Measurements from ENCODE around the gene KRTAP5-4.

KRTAP5-4 gene

GRCh38 chr11:1628506-1629325 lies 6.8 kb upstream of the KRTAP5-4 start:
- no peak overlapping the region for H2BK120ac ChIP-seq (ENCODE audit: low read depth, low read length)
- H3K14ac ChIP-seq (ENCODE audit: low read length in 2 of 2), result no peak overlapping the region
- no peak overlapping the region for H2AK5ac ChIP-seq (ENCODE audit: low read length, severe bottlenecking)
- peak overlapping the region in 1 of 2 experiments; percentile 41 for H3K23ac ChIP-seq (ENCODE audit: low read length in 2 of 2)
- WGBS, result 38% methylated on average over 35 of the region's 35 CpGs
- no peak overlapping the region for H3K27ac ChIP-seq (ENCODE audit: low read length, poor library complexity, severe bottlenecking)
- H3K18ac ChIP-seq (ENCODE audit: low read depth in 1 of 2, low read length in 2 of 2), result no peak overlapping the region
- no peaks in the 10 kb centered on the region for H3K36me3 ChIP-seq (ENCODE audit: control insufficient read depth in 1 of 2, insufficient read depth in 2 of 2, low read depth in 1 of 2, low read length in 2 of 2)
- peaks cover 4% of the 10 kb centered on the region for H3K9me3 ChIP-seq (ENCODE audit: control insufficient read depth, low read length)
- no peaks in the 10 kb centered on the region for H3K4me1 ChIP-seq (ENCODE audit: control insufficient read depth, insufficient read depth, low read depth, low read length)
- no peak overlapping the region for H4K91ac ChIP-seq (ENCODE audit: low read length)
- DNase-seq, result peak; percentile 30
- H3K79me1 ChIP-seq (replicated peaks; ENCODE audit: low read length, poor library complexity, severe bottlenecking), result no peaks in the 10 kb centered on the region
- H3K9ac ChIP-seq (ENCODE audit: low read length), result no peak overlapping the region
- H3K4me2 ChIP-seq (ENCODE audit: low read length, poor library complexity, severe bottlenecking), result no peak overlapping the region
- H3K4ac ChIP-seq (ENCODE audit: low read depth in 1 of 2, low read length in 2 of 2), result no peak overlapping the region
- no peak overlapping the region for H2AFZ ChIP-seq (ENCODE audit: low read depth, low read length)
- no peak overlapping the region for H3K4me3 ChIP-seq (ENCODE audit: insufficient read depth in 1 of 2, low read depth in 1 of 2, low read length in 2 of 2)
- H2BK5ac ChIP-seq (ENCODE audit: low read depth, low read length, poor library complexity, severe bottlenecking), result no peak overlapping the region
- H3K27me3 ChIP-seq (ENCODE audit: control insufficient read depth in 1 of 2, insufficient read depth in 1 of 2, low read length in 2 of 2), result peaks cover 72 to 86% of the 10 kb centered on the region in 2 experiments
- H4K8ac ChIP-seq (ENCODE audit: low read length), result no peak overlapping the region
- no peak overlapping the region for H2BK15ac ChIP-seq (ENCODE audit: low read depth, poor library complexity, severe bottlenecking)
- no peak overlapping the region for H2BK12ac ChIP-seq (ENCODE audit: low read length in 2 of 2)

DNA sequence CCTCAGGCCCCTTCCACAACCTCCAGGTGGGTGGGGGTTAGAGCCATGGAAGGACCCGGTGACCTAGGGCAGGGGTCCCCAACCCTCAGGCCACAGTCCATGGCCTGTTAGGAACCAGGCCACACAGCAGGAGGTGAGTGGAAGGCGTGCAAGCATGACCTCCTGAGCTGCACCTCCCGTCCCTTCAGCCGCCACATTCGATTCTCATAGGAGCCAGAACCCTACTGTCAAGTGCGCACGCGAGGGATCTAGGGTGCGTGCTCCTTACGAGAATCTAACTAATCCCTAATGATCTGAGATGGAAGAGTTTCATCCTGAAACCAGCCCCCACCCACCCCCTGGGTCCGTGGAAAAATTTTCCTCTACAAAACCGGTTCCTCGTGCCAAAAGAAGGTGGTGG lies 3.6 kb upstream of the KRTAP5-4 start:
- H3K23ac ChIP-seq (ENCODE audit: low read length in 2 of 2), result no peak overlapping the region
- WGBS, result 94% methylated on average over 13 of the region's 13 CpGs
- H3K9ac ChIP-seq (ENCODE audit: low read length), result no peak overlapping the region
- peaks cover 4% of the 10 kb centered on the region for H3K9me3 ChIP-seq (ENCODE audit: control insufficient read depth, low read length)
- H2BK120ac ChIP-seq (ENCODE audit: low read depth, low read length), result no peak overlapping the region
- no peaks in the 10 kb centered on the region for H3K4me1 ChIP-seq (ENCODE audit: control insufficient read depth, insufficient read depth, low read depth, low read length)
- no peak overlapping the region for H2BK12ac ChIP-seq (ENCODE audit: low read length in 2 of 2)
- no peak overlapping the region for H2BK15ac ChIP-seq (ENCODE audit: low read depth, poor library complexity, severe bottlenecking)
- H2AFZ ChIP-seq (ENCODE audit: low read depth, low read length), result no peak overlapping the region
- no peaks in the 10 kb centered on the region for H3K36me3 ChIP-seq (ENCODE audit: control insufficient read depth in 1 of 2, insufficient read depth in 2 of 2, low read depth in 1 of 2, low read length in 2 of 2)
- no peak overlapping the region for H3K4me3 ChIP-seq (ENCODE audit: insufficient read depth in 1 of 2, low read depth in 1 of 2, low read length in 2 of 2)
- H4K8ac ChIP-seq (ENCODE audit: low read length), result no peak overlapping the region
- no peak overlapping the region for H3K14ac ChIP-seq (ENCODE audit: low read length in 2 of 2)
- no peak overlapping the region for H4K91ac ChIP-seq (ENCODE audit: low read length)
- no peak overlapping the region for H3K4ac ChIP-seq (ENCODE audit: low read depth in 1 of 2, low read length in 2 of 2)
- no peak overlapping the region for H3K4me2 ChIP-seq (ENCODE audit: low read length, poor library complexity, severe bottlenecking)
- no peaks in the 10 kb centered on the region for H3K79me1 ChIP-seq (replicated peaks; ENCODE audit: low read length, poor library complexity, severe bottlenecking)
- no peak for DNase-seq
- no peak overlapping the region for H3K18ac ChIP-seq (ENCODE audit: low read depth in 1 of 2, low read length in 2 of 2)
- peaks cover 59 to 70% of the 10 kb centered on the region in 2 experiments for H3K27me3 ChIP-seq (ENCODE audit: control insufficient read depth in 1 of 2, insufficient read depth in 1 of 2, low read length in 2 of 2)
- H3K27ac ChIP-seq (ENCODE audit: low read length, poor library complexity, severe bottlenecking), result no peak overlapping the region
- H2AK5ac ChIP-seq (ENCODE audit: low read length, severe bottlenecking), result no peak overlapping the region
- H2BK5ac ChIP-seq (ENCODE audit: low read depth, low read length, poor library complexity, severe bottlenecking), result no peak overlapping the region

DNA sequence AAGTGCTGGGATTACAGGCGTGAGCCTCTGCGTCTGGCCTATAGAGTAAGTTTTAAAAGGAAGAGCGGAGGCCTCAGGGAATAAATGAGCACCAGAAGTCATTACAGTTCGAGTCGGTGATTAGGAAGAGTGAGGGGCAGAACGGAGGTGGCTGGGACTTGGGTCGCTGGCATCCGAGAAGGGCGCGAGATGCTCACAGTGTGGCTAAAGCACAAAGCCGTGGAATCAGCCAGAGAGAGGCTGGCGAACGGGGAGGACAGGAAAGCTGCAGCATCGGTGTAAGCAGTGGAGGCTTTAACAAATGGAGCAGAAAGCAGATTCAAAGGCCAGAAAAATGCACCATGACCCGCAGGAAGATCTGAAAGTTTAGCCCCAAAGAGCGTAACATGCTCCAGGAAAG lies 2.7 kb upstream of the KRTAP5-4 start:
- no peak overlapping the region for H3K4me3 ChIP-seq (ENCODE audit: insufficient read depth in 1 of 2, low read depth in 1 of 2, low read length in 2 of 2)
- no peak overlapping the region for H2AK5ac ChIP-seq (ENCODE audit: low read length, severe bottlenecking)
- no peak overlapping the region for H2BK5ac ChIP-seq (ENCODE audit: low read depth, low read length, poor library complexity, severe bottlenecking)
- no peaks in the 10 kb centered on the region for H3K79me1 ChIP-seq (replicated peaks; ENCODE audit: low read length, poor library complexity, severe bottlenecking)
- H3K4ac ChIP-seq (ENCODE audit: low read depth in 1 of 2, low read length in 2 of 2), result no peak overlapping the region
- no peak overlapping the region for H2BK15ac ChIP-seq (ENCODE audit: low read depth, poor library complexity, severe bottlenecking)
- no peaks in the 10 kb centered on the region for H3K36me3 ChIP-seq (ENCODE audit: control insufficient read depth in 1 of 2, insufficient read depth in 2 of 2, low read depth in 1 of 2, low read length in 2 of 2)
- H2AFZ ChIP-seq (ENCODE audit: low read depth, low read length), result no peak overlapping the region
- no peak overlapping the region for H3K4me2 ChIP-seq (ENCODE audit: low read length, poor library complexity, severe bottlenecking)
- H3K27me3 ChIP-seq (ENCODE audit: control insufficient read depth in 1 of 2, insufficient read depth in 1 of 2, low read length in 2 of 2), result peaks cover 55 to 67% of the 10 kb centered on the region in 2 experiments
- no peaks in the 10 kb centered on the region for H3K4me1 ChIP-seq (ENCODE audit: control insufficient read depth, insufficient read depth, low read depth, low read length)
- no peak overlapping the region for H4K91ac ChIP-seq (ENCODE audit: low read length)
- H3K18ac ChIP-seq (ENCODE audit: low read depth in 1 of 2, low read length in 2 of 2), result no peak overlapping the region
- no peak overlapping the region for H3K14ac ChIP-seq (ENCODE audit: low read length in 2 of 2)
- H2BK120ac ChIP-seq (ENCODE audit: low read depth, low read length), result no peak overlapping the region
- no peak overlapping the region for H3K27ac ChIP-seq (ENCODE audit: low read length, poor library complexity, severe bottlenecking)
- WGBS, result 79% methylated on average over 16 of the region's 16 CpGs
- no peak overlapping the region for H3K9ac ChIP-seq (ENCODE audit: low read length)
- H3K23ac ChIP-seq (ENCODE audit: low read length in 2 of 2), result no peak overlapping the region
- H3K9me3 ChIP-seq (ENCODE audit: control insufficient read depth, low read length), result peaks cover 4% of the 10 kb centered on the region
- DNase-seq, result no peak
- H4K8ac ChIP-seq (ENCODE audit: low read length), result no peak overlapping the region
- no peak overlapping the region for H2BK12ac ChIP-seq (ENCODE audit: low read length in 2 of 2)

GRCh38 chr11:1623716-1624115 lies 1.8 kb upstream of the KRTAP5-4 start:
- Histone ChIP-seq H3K14ac (ENCODE audit: low read length in 2 of 2) (no peak overlapping the region), H3K36me3 (ENCODE audit: control insufficient read depth in 1 of 2, insufficient read depth in 2 of 2, low read depth in 1 of 2, low read length in 2 of 2) (no peaks in the 10 kb centered on the region), H2AK5ac (ENCODE audit: low read length, severe bottlenecking) (no peak overlapping the region), H3K79me1 (replicated peaks; ENCODE audit: low read length, poor library complexity, severe bottlenecking) (no peaks in the 10 kb centered on the region), H2BK5ac (ENCODE audit: low read depth, low read length, poor library complexity, severe bottlenecking) (no peak overlapping the region), H3K9ac (ENCODE audit: low read length) (no peak overlapping the region), H3K18ac (ENCODE audit: low read depth in 1 of 2, low read length in 2 of 2) (no peak overlapping the region), H3K9me3 (ENCODE audit: control insufficient read depth, low read length) (peaks cover 4% of the 10 kb centered on the region), H3K27ac (ENCODE audit: low read length, poor library complexity, severe bottlenecking) (no peak overlapping the region), H2BK15ac (ENCODE audit: low read depth, poor library complexity, severe bottlenecking) (no peak overlapping the region), H2BK120ac (ENCODE audit: low read depth, low read length) (no peak overlapping the region), H2AFZ (ENCODE audit: low read depth, low read length) (no peak overlapping the region), H2BK12ac (ENCODE audit: low read length in 2 of 2) (no peak overlapping the region), H3K4me1 (ENCODE audit: control insufficient read depth, insufficient read depth, low read depth, low read length) (no peaks in the 10 kb centered on the region), H4K91ac (ENCODE audit: low read length) (no peak overlapping the region), H3K4me3 (ENCODE audit: insufficient read depth in 1 of 2, low read depth in 1 of 2, low read length in 2 of 2) (no peak overlapping the region), H3K4me2 (ENCODE audit: low read length, poor library complexity, severe bottlenecking) (no peak overlapping the region), H3K27me3 (ENCODE audit: control insufficient read depth in 1 of 2, insufficient read depth in 1 of 2, low read length in 2 of 2) (peaks cover 48 to 58% of the 10 kb centered on the region in 2 experiments), H4K8ac (ENCODE audit: low read length) (no peak overlapping the region), H3K23ac (ENCODE audit: low read length in 2 of 2) (no peak overlapping the region), H3K4ac (ENCODE audit: low read depth in 1 of 2, low read length in 2 of 2) (no peak overlapping the region)
- WGBS, result 75% methylated on average over 9 of the region's 9 CpGs
- no peak for DNase-seq

Data from mesenchymal stem cell (in vitro differentiated cells and primary cell).